ENCODE measurements around the gene UQCRC2.

- TF ChIP-seq CTCF (IDR thresholded peaks at IDR 0.05) (no peak), POLR2A (IDR thresholded peaks at IDR 0.05) (no peak)
Observed at GRCh38 chr16:22003195-22003594, 50.0 kb downstream of the UQCRC2 start.

All from lower leg skin (tissue), 3 donors.